Upper lobe of right lung (tissue), 1 donor: ENCODE measurements around the gene EVI5. TPM values are rescaled to one million over a fixed set of nuclear protein-coding genes. Genes with fewer than 3 reads are reported as not detected.
A peak's percentile ranks its signal among the peaks of the same experiment; 100 is the strongest.

ENCODE experiments used
- ATAC-seq: fragments of 200-7000 bp; cut with Tn5 transposase; one replicate; pipeline ENCODE4 v1.9.1; 2020; ENCODE audit warnings: mild to moderate bottlenecking, moderate library complexity
- DNase-seq: peaks from one replicate; pipeline ENCODE4 v3.0.0-alpha.2; 2020
- H3K27ac ChIP-seq: fragments of 200-600 bp; one replicate; pipeline ENCODE4 v1.8.0; 2022
- H3K27me3 ChIP-seq: fragments of 200-600 bp; one replicate; pipeline ENCODE4 v1.8.0; 2022; ENCODE audit warnings: mild to moderate bottlenecking
- H3K36me3 ChIP-seq: fragments of 200-600 bp; one replicate; pipeline ENCODE4 v1.8.0; 2022
- H3K4me1 ChIP-seq: fragments of 200-600 bp; one replicate; pipeline ENCODE4 v1.8.0; 2022
- H3K4me3 ChIP-seq: fragments of 200-600 bp; one replicate; pipeline ENCODE4 v1.8.0; 2022; ENCODE audit warnings: mild to moderate bottlenecking
- H3K9me3 ChIP-seq: fragments of 200-600 bp; one replicate; pipeline ENCODE4 v1.8.0; 2022
- CTCF ChIP-seq: fragments of 200-600 bp; IDR thresholded peaks from one replicate; pipeline ENCODE4 v1.8.0; 2022; ENCODE audit warnings: antibody characterized with exemption
- intact Hi-C: fragments of 100-400 bp; cut with DNase I; formaldehyde crosslinking; loops from one replicate; pipeline ENCODE4 v1.11.0; 2022
- total RNA-seq: library from RNA; stranded (reverse); fragmentation: NEBNext Ultra II Directional; extraction: Animal tissue kit (Norgen Biotek cat#: 25700); gene quantifications from one replicate; pipeline ENCODE4 v1.2.1, GENCODE V29; 2021
- donor health status: DM: no; HTN: yes; CAD: no; lungs with severe emphysema.

The EVI5 gene
- total RNA-seq, 1 donor from 2014 or later = 43.7 TPM

- Histone ChIP-seq H3K4me3 (no peak overlapping the region), H3K36me3 (no peaks in the 10 kb centered on the region), H3K27ac (no peak overlapping the region), H3K27me3 (no peaks in the 10 kb centered on the region), H3K4me1 (no peaks in the 10 kb centered on the region), H3K9me3 (no peaks in the 10 kb centered on the region)
- no peak for TF ChIP-seq CTCF
- ATAC-seq = no peak
- intact Hi-C loops = no loop called here
- DNase-seq = no peak
Observed at GRCh38 chr1:92494485-92495141, 290.3 kb downstream of the EVI5 start.

GRCh38 chr1:92493139-92493538 lies 291.8 kb downstream of the EVI5 start:
- TF ChIP-seq CTCF = no peak
- Histone ChIP-seq H3K4me3 (no peak overlapping the region), H3K4me1 (no peaks in the 10 kb centered on the region), H3K36me3 (no peaks in the 10 kb centered on the region), H3K27me3 (peaks cover 10% of the 10 kb centered on the region), H3K27ac (no peak overlapping the region), H3K9me3 (no peaks in the 10 kb centered on the region)
- DNase-seq = no peak
- no peak for ATAC-seq
- intact Hi-C loops = no loop called here

GRCh38 chr1:92488832-92489231 lies 296.1 kb downstream of the EVI5 start:
- intact Hi-C loops = no loop called here
- no peak for TF ChIP-seq CTCF
- Histone ChIP-seq H3K4me1 (peaks cover 22% of the 10 kb centered on the region), H3K27me3 (peaks cover 50% of the 10 kb centered on the region), H3K4me3 (no peak overlapping the region), H3K27ac (no peak overlapping the region), H3K9me3 (no peaks in the 10 kb centered on the region), H3K36me3 (no peaks in the 10 kb centered on the region)
- no peak for DNase-seq
- ATAC-seq = no peak

GRCh38 chr1:92488416-92488815 lies 296.5 kb downstream of the EVI5 start:
- Histone ChIP-seq H3K27me3 (peaks cover 54% of the 10 kb centered on the region), H3K4me3 (no peak overlapping the region), H3K4me1 (peaks cover 26% of the 10 kb centered on the region), H3K36me3 (no peaks in the 10 kb centered on the region), H3K27ac (no peak overlapping the region), H3K9me3 (no peaks in the 10 kb centered on the region)
- TF ChIP-seq CTCF = no peak
- intact Hi-C loops = no loop called here
- no peak for ATAC-seq
- DNase-seq = no peak

GRCh38 chr1:92487078-92487605 lies 297.8 kb downstream of the EVI5 start:
- Histone ChIP-seq H3K27ac (peak overlapping the region; percentile 58), H3K4me1 (peaks cover 38% of the 10 kb centered on the region), H3K36me3 (no peaks in the 10 kb centered on the region), H3K4me3 (peak overlapping the region; percentile 55), H3K9me3 (no peaks in the 10 kb centered on the region), H3K27me3 (peaks cover 67% of the 10 kb centered on the region)
- ATAC-seq = no peak
- TF ChIP-seq CTCF = no peak
- no peak for DNase-seq
- intact Hi-C loops = no loop called here
